T-cell (primary cell): Measurements from ENCODE around the gene ATG9B. TPM values are rescaled to one million over a fixed set of nuclear protein-coding genes. Genes with fewer than 3 reads are reported as not detected.

ENCODE experiments used
- ATAC-seq, 4 experiments: fragments of 200-7000 bp in 3 of 4; fragments of 150-1000 bp in 1 of 4; cut with Tn5 transposase; replicated peaks in 1 of 4; 1 replicate in 3 of 4; 2 replicates in 1 of 4; pipeline ENCODE4 v1.10.0; 2021; ENCODE audit warnings: moderate library complexity in 3 of 4, mild to moderate bottlenecking in 2 of 4, moderate number of reproducible peaks in 1 of 4
- CTCF ChIA-PET, 2 donors: fragments of 300-600 bp; sonication (Branson Sonifier 250); formaldehyde crosslinking; loops; one replicate each; lab custom pipeline; 2022; ENCODE audit warnings: antibody characterized with exemption in 2 of 2; lab: Charles Lee
- POLR2A ChIA-PET, 2 donors: fragments of 300-600 bp; sonication (Branson Sonifier 250); formaldehyde crosslinking; loops; one replicate each; lab custom pipeline; 2022; ENCODE audit warnings: antibody characterized with exemption in 2 of 2; lab: Charles Lee
- DNase-seq, 35 experiments: peaks; one replicate each; pipeline versions ENCODE4 v3.0.0 to v3.0.0-alpha.2; 2013 to 2023
- H3K27ac ChIP-seq: one replicate; pipeline ENCODE4 v1.5.1; 2013; ENCODE audit warnings: low read length
- H3K27me3 ChIP-seq, 2 experiments: replicated peaks in 1 of 2; 1 replicate in 1 of 2; 2 replicates in 1 of 2; pipeline versions ENCODE4 v1.6.1 to v1.7.0; 2013; ENCODE audit warnings: low read length in 1 of 2, mixed read lengths in 1 of 2; ENCODE audit not compliant: control insufficient read depth in 2 of 2, insufficient read depth in 2 of 2; ENCODE audit errors: extremely low read depth in 1 of 2
- H3K36me3 ChIP-seq, 2 donors: 1 replicate in 1 of 2; 2 replicates in 1 of 2; pipeline versions ENCODE4 v1.6.1 to v1.7.0; 2013; ENCODE audit warnings: low read length in 1 of 2; ENCODE audit not compliant: control insufficient read depth in 2 of 2, insufficient read depth in 1 of 2; ENCODE audit errors: extremely low read depth in 1 of 2
- H3K4me1 ChIP-seq, 2 experiments: 1 replicate in 1 of 2; 2 replicates in 1 of 2; pipeline versions ENCODE4 v1.6.1 to v1.7.0; 2013; ENCODE audit warnings: low read length in 2 of 2, mixed read lengths in 1 of 2; ENCODE audit not compliant: insufficient read depth in 2 of 2, control insufficient read depth in 1 of 2; ENCODE audit errors: extremely low read depth in 1 of 2
- H3K4me3 ChIP-seq, 2 donors: 1 replicate in 1 of 2; 2 replicates in 1 of 2; pipeline versions ENCODE4 v1.5.1 to v1.7.0; 2013; ENCODE audit warnings: mild to moderate bottlenecking in 2 of 2, low read length in 1 of 2, moderate library complexity in 1 of 2; ENCODE audit not compliant: control insufficient read depth in 1 of 2; ENCODE audit errors: extremely low read depth in 1 of 2
- H3K9me3 ChIP-seq: 2 replicates; pipeline ENCODE4 v1.7.0; 2013
- H3K27ac Mint-ChIP-seq, 2 donors: one replicate each; pipeline ENCODE4 v1.8.0; 2020 to 2021; ENCODE audit warnings: mild to moderate bottlenecking in 2 of 2, mixed read lengths in 2 of 2
- H3K27me3 Mint-ChIP-seq, 2 donors: one replicate each; pipeline ENCODE4 v1.8.0; 2021 to 2022; ENCODE audit warnings: mixed read lengths in 2 of 2
- H3K36me3 Mint-ChIP-seq: one replicate; pipeline ENCODE4 v1.8.0; 2021; ENCODE audit warnings: mixed read lengths
- H3K4me1 Mint-ChIP-seq, 3 donors: one replicate each; pipeline ENCODE4 v1.8.0; 2020 to 2022; ENCODE audit warnings: mixed read lengths in 3 of 3, mild to moderate bottlenecking in 1 of 3
- H3K4me3 Mint-ChIP-seq, 3 donors: one replicate each; pipeline ENCODE4 v1.8.0; 2020 to 2022; ENCODE audit warnings: mild to moderate bottlenecking in 3 of 3, mixed read lengths in 3 of 3, moderate library complexity in 3 of 3
- H3K9me3 Mint-ChIP-seq, 3 donors: one replicate each; pipeline ENCODE4 v1.8.0; 2020 to 2022; ENCODE audit warnings: mixed read lengths in 3 of 3
- WGBS: methylation state at CpG from one replicate; pipeline ENCODE4 v1.1.5; 2013; ENCODE audit warnings: missing lambda C conversion rate; ENCODE audit not compliant: insufficient coverage; 5-methylcytosine and 5-hydroxymethylcytosine counted together
- total RNA-seq, 35 experiments: library from RNA in 6 of 35; stranded (reverse) in 6 of 35; fragments of 120-200 nt in 1 of 35; gene quantifications; one replicate each; pipeline versions ENCODE4 v1.2.1 to v1.2.4 and lab custom pipeline; 2013 to 2026

The ATG9B gene
- total RNA-seq, 5 donors from 2014 or later (not counting 1 experiment from before 2014, with no cell fraction given), result 24.0 to 37.0 (median 31.8) TPM

GRCh38 chr7:150999001-150999400, 25.3 kb downstream of the ATG9B start:
- WGBS, result 96% methylated on average over 9 of the region's 12 CpGs
- H3K27me3 Mint-ChIP-seq, result peaks cover 0 to 4% of the 10 kb centered on the region in 2 donors
- H3K9me3 ChIP-seq, result no peaks in the 10 kb centered on the region
- peaks cover 23 to 64% of the 10 kb centered on the region in 2 experiments for H3K4me1 ChIP-seq
- peaks cover 0 to 4% of the 10 kb centered on the region in 2 donors for H3K36me3 ChIP-seq
- CTCF ChIA-PET, result interaction anchor here in 1 of 2 donors (0.6 kb wide), 1 partner anchor 20 kb away, joined by 5 read pairs; no protein-coding TSS in a partner anchor
- no peak overlapping the region for H3K27ac Mint-ChIP-seq
- peaks cover 34 to 47% (median 40%) of the 10 kb centered on the region in 3 donors for H3K4me1 Mint-ChIP-seq
- DNase-seq (no peak), ATAC-seq (no peak)
- H3K9me3 Mint-ChIP-seq, result no peaks in the 10 kb centered on the region
- H3K36me3 Mint-ChIP-seq, result no peaks in the 10 kb centered on the region
- no peak overlapping the region for H3K4me3 ChIP-seq
- H3K27ac ChIP-seq, result no peak overlapping the region
- peak overlapping the region in 1 of 3 donors; percentile 52 for H3K4me3 Mint-ChIP-seq
- H3K27me3 ChIP-seq, result peaks cover 0 to 29% of the 10 kb centered on the region in 2 experiments
- POLR2A ChIA-PET, result interaction anchor here in 1 of 2 donors (0.6 kb wide), 1 partner anchor 54 kb away, joined by 4 read pairs; no protein-coding TSS in a partner anchor

- Histone ChIP-seq H3K4me1 (peaks cover 23 to 69% of the 10 kb centered on the region in 2 experiments), H3K27ac (no peak overlapping the region), H3K9me3 (no peaks in the 10 kb centered on the region), H3K4me3 (no peak overlapping the region), H3K27me3 (peaks cover 0 to 29% of the 10 kb centered on the region in 2 experiments), H3K36me3 (peaks cover 0 to 4% of the 10 kb centered on the region in 2 donors)
- ChIA-PET CTCF (interaction anchor here in 1 of 2 donors (1.3 kb wide), 1 partner anchor 12 kb away, joined by 3 read pairs; no protein-coding TSS in a partner anchor), POLR2A (no interaction called here)
- Mint-ChIP-seq H3K4me1 (peaks cover 36 to 50% (median 45%) of the 10 kb centered on the region in 3 donors), H3K36me3 (no peaks in the 10 kb centered on the region), H3K27ac (peak overlapping the region in 1 of 2 donors; percentile 34), H3K4me3 (peak overlapping the region in 1 of 3 donors; percentile 52), H3K27me3 (peaks cover 0 to 4% of the 10 kb centered on the region in 2 donors), H3K9me3 (no peaks in the 10 kb centered on the region)
- WGBS, result 67% methylated on average over 18 of the region's 20 CpGs
- peak in 1 of 4 experiments; percentile 17 for ATAC-seq
- DNase-seq, result no peak
Measured at GRCh38 chr7:150998341-150998740, 26.0 kb downstream of the ATG9B start.

- peak overlapping the region in 1 of 2 donors; percentile 12 for H3K27ac Mint-ChIP-seq
- Histone ChIP-seq H3K27ac (no peak overlapping the region), H3K4me1 (peaks cover 25 to 69% of the 10 kb centered on the region in 2 experiments), H3K9me3 (no peaks in the 10 kb centered on the region), H3K36me3 (peaks cover 0 to 4% of the 10 kb centered on the region in 2 donors), H3K4me3 (no peak overlapping the region), H3K27me3 (peaks cover 0 to 29% of the 10 kb centered on the region in 2 experiments)
- ATAC-seq (no peak), DNase-seq (no peak)
- peak overlapping the region in 1 of 3 donors; percentile 52 for H3K4me3 Mint-ChIP-seq
- 86% methylated on average over 3 of the region's 5 CpGs for WGBS
- POLR2A ChIA-PET, result no interaction called here
- H3K4me1 Mint-ChIP-seq, result peaks cover 38 to 52% (median 46%) of the 10 kb centered on the region in 3 donors
- H3K9me3 Mint-ChIP-seq, result no peaks in the 10 kb centered on the region
- H3K27me3 Mint-ChIP-seq, result peaks cover 0 to 4% of the 10 kb centered on the region in 2 donors
- H3K36me3 Mint-ChIP-seq, result no peaks in the 10 kb centered on the region
- CTCF ChIA-PET, result interaction anchor here in 1 of 2 donors (1.3 kb wide), 1 partner anchor 12 kb away, joined by 3 read pairs; no protein-coding TSS in a partner anchor
Measured at GRCh38 chr7:150997817-150998216, 26.5 kb downstream of the ATG9B start.

- POLR2A ChIA-PET, result no interaction called here
- 74% methylated on average over 7 of the region's 8 CpGs for WGBS
Measured at GRCh38 chr7:150997075-150997511, 27.2 kb downstream of the ATG9B start.

GRCh38 chr7:150996376-150997074, 27.8 kb downstream of the ATG9B start:
- H3K27me3 ChIP-seq, result peaks cover 0 to 30% of the 10 kb centered on the region in 2 experiments
- H3K27ac ChIP-seq, result no peak overlapping the region
- Mint-ChIP-seq H3K27ac (no peak overlapping the region), H3K27me3 (peaks cover 0 to 4% of the 10 kb centered on the region in 2 donors), H3K4me1 (peaks cover 41 to 55% (median 50%) of the 10 kb centered on the region in 3 donors), H3K9me3 (no peaks in the 10 kb centered on the region), H3K4me3 (peak overlapping the region in 1 of 3 donors; percentile 52), H3K36me3 (no peaks in the 10 kb centered on the region)
- CTCF ChIA-PET, result interaction anchor here in 1 of 2 donors (0.7 to 1.0 kb wide), 3 partner anchors 16 to 41 kb away, joined by 3 to 5 read pairs (median 4); no protein-coding TSS in a partner anchor
- DNase-seq (no peak), ATAC-seq (peak in 1 of 4 experiments; percentile 14)
- 34% methylated on average over 20 of the region's 31 CpGs for WGBS
- H3K36me3 ChIP-seq, result peaks cover 0 to 4% of the 10 kb centered on the region in 2 donors
- H3K9me3 ChIP-seq, result no peaks in the 10 kb centered on the region
- POLR2A ChIA-PET, result no interaction called here
- peaks cover 25 to 69% of the 10 kb centered on the region in 2 experiments for H3K4me1 ChIP-seq
- H3K4me3 ChIP-seq, result no peak overlapping the region

More at GRCh38 chr7:150997075-150997511, 27.2 kb downstream of the ATG9B start:
- DNase-seq (no peak), ATAC-seq (no peak)
- Histone ChIP-seq H3K4me3 (no peak overlapping the region), H3K4me1 (peaks cover 25 to 69% of the 10 kb centered on the region in 2 experiments), H3K36me3 (peaks cover 0 to 4% of the 10 kb centered on the region in 2 donors), H3K27ac (no peak overlapping the region), H3K9me3 (no peaks in the 10 kb centered on the region), H3K27me3 (peaks cover 0 to 29% of the 10 kb centered on the region in 2 experiments)
- CTCF ChIA-PET, result interaction anchor here (0.7 to 1.3 kb wide), 3 partner anchors 11 to 40 kb away, joined by 3 to 4 read pairs (median 3); no protein-coding TSS in a partner anchor
- H3K27me3 Mint-ChIP-seq, result peaks cover 0 to 4% of the 10 kb centered on the region in 2 donors
- H3K27ac Mint-ChIP-seq, result no peak overlapping the region
- no peaks in the 10 kb centered on the region for H3K9me3 Mint-ChIP-seq
- peak overlapping the region in 1 of 3 donors; percentile 52 for H3K4me3 Mint-ChIP-seq
- no peaks in the 10 kb centered on the region for H3K36me3 Mint-ChIP-seq
- peaks cover 41 to 55% (median 50%) of the 10 kb centered on the region in 3 donors for H3K4me1 Mint-ChIP-seq
